Dermis microvascular lymphatic vessel endothelial cell (primary cell): ENCODE results near the gene CCL16. TPM values are rescaled to one million over a fixed set of nuclear protein-coding genes. Genes with fewer than 3 reads are reported as not detected.
A peak's percentile ranks its signal among the peaks of the same experiment; 100 is the strongest.
"Not testable (repeated sequence)": the region's sequence is repeated elsewhere in the genome, so short reads cannot be mapped to it uniquely, and the experiment has no call there.

ENCODE experiments used
- DNase-seq, 2 donors: peaks; one replicate each; pipeline versions ENCODE4 v3.0.0 to v3.0.0-alpha.2; 2010; ENCODE audit warnings: low read depth in 2 of 2
- total RNA-seq: library from RNA; depleted of rRNA; stranded (reverse); fragments of >200 nt; gene quantifications from 2 replicates; pipeline ENCODE4 v1.2.1, GENCODE V29; 2014

CCL16 gene
- total RNA-seq, 1 donor from 2014 or later, result 0.13 TPM

DNA sequence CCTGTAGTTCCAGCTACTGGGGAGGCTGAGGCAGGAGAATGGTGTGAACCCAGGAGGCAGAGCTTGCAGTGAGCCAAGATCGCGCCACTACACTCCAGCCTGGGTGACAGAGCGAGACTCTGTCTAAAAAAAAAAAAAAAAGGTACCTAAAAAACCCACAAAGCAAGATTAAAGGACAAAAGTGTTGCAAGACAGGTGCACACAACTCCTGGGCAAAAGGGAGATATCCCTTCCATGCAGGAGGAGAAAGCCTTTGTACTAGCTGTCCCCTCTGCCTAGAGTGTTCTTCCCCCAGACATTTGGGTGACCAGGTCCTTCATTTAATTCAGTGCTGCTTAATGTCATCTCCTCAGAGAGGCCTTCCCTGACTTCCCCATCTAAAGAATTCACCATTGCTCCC, 42.8 kb downstream of the CCL16 start:
- DNase-seq, result not testable (repeated sequence)

DNA sequence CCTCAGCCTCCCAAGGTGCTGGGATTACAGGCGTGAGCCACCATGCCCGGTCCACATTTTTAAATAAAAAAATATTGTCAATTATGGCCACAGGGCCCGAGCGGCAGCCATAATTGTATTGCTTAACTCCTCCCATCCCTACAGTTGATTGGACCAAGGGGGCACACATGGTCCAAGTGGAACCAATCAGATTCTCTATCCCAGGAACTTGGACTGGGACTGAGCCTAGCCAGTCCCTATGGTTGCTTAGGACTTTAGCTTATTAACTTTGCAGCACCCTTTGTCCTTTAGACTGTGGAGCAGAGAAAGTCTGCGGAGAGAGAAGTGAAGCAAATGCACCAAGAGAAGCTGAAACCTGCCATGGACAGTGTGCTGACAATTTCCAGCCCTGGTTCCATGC, 45.2 kb downstream of the CCL16 start:
- DNase-seq, result no peak

DNA sequence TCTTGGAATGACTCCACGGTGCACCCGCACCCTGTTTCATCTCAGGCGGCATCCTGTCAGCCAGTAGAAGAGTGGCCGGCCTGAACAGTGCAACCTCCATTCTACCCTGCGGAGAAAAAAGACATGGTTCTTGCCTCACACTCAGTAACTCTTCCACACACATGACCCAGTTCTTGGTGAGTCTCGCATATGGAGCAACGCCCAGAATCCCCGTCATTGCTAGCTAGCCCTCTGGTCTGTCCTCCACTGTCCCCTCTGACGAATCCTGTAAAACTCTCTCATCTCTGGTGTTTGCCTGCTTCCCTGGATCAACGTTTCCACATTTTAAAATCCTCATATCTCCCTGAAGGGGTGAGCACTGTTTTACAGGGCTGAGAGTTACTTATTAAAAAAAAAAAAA, 46.5 kb downstream of the CCL16 start:
- DNase-seq, result no peak

DNA sequence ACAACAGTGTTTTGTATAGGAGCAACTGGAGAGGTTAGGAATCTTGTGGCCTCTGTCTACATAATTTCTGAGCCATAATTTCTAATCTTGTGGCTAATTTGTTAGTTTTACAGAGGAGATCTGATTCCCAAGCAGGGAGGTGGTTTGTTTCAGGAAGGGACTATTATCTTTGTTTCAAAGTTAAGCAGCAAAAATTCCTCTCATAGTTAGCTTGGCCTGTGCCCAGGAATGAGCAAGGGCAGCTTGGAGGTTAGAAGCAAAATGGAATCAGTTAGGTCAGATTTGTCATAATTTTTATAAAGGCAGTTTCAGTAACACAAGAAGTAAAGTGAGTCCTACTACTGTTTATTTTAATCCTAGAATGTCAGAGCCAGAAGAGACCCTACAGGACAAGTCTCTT, 48.7 kb downstream of the CCL16 start:
- DNase-seq, result no peak

DNA sequence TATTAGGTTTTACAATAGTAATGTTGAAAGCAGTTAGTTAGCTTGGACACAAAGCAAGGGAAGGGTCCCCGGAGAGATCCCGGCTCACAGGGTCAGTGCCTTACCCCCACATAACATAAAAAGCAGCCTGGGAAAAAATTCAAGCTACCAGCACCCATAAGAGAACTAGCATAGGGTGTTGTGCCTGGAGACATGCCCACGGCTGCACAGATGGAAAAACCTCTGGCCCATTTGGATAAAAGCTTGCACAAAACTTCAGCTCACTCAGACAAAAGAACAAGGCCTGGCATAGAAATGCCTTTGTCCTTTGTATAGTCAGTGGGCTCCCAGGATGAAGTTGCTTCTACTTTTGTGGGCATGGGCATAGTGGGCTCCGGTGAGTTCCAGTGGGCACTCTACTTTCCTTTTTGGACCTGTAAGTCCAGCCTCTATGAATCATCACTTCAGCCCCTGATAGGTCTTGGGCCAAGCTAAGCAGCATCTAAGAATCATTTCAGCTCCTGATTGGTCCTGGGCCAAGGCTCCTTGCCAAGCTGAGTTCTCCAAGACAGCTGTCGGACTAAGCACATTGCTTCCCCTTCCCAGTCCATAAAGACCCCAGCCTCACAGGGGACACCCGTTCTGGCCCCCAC, 49.4 kb downstream of the CCL16 start:
- peak in 1 of 2 donors; percentile 5 for DNase-seq

DNA sequence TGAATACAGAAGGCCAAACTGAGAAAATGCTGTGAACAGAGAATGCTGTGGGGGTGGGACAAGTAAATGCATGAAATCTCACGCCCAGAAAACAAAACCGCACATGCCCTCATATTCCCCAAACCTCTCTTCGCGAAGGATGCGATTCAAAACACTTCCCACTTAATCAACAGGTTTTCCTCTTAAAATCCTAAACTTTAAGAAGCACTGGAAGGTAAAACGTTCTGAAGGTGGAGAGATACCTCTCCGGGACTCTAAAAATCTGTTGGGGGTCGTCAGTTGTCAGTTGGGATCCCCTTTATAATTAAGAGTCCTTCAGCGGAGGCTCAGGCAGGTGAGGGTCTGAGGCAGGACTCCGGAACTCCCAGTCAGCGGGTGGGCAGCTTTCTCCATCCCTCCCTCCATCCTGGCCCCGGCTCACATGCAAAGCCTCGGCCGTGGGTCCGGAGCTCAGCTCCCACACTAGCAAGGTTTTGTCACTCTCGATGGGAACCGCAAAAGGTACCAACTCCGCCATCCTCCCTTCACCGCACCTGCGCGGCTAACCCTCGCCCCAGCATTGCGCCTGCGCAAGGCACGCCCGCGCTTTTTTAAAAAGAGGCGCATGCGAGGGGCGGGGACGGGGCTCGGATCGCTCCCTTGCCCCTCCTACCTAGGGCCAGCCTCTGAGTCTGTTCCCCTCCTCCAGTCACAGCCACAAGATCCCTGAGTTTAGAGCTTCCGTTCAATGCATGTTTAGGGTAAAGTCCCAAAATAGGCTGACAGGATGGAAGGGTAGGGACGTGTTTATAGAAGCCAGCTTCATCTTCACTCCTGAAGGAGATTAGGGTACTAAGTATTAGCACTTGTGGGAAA, 50.9 kb downstream of the CCL16 start, which contains the start of gene RDM1:
Gene RDM1, minus strand, starts transcription at position 563 of the 855 bp plus-strand sequence. Its CDS starts 46 bp downstream, at position 517.
- peak in 1 of 2 donors; percentile 13 for DNase-seq

DNA sequence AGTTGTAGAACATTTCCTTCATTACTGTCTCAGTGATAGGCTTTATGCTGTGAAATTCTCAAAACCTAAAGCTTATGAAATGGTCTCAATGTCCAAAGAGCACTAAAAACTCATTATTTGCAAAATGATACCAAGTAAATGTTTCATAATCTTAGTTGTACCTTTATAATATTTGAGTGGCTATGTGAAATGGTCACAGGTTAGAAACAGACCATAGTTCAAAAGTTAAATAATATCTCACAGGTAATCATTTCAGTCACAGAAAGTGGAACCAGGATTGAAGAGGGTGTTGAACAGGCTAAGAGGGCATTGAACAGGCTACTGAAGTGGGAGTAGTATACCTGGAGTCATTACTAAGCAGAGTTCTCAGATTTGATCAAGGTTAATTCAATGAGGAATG, 53.6 kb downstream of the CCL16 start:
- no peak for DNase-seq

Other genes starting within 250 kb of the CCL16 start
- under 0.01 and 0.13 TPM in 2 replicates for gene RASL10B, start 249.9 kb downstream of the CCL16 start, total RNA-seq
- gene GAS2L2, start 228.3 kb downstream of the CCL16 start, total RNA-seq, result under 0.01 TPM in 1 of 2 replicates, not detected in the other
- gene C17orf50, start 220.6 kb downstream of the CCL16 start, total RNA-seq, result not detected in 2 replicates
- gene MMP28, start 185.9 kb downstream of the CCL16 start, total RNA-seq, result 1.3 and 2.4 TPM in 2 replicates
- gene TAF15, start 172.0 kb downstream of the CCL16 start, total RNA-seq, result 62.6 and 74.3 TPM in 2 replicates
- gene HEATR9, start 112.6 kb downstream of the CCL16 start, total RNA-seq, result not detected in 2 replicates
- gene CCL5, start 101.1 kb downstream of the CCL16 start, total RNA-seq, result 0.38 and 0.39 TPM in 2 replicates
- 0.13 TPM in 1 of 2 replicates, not detected in the other for gene RDM1, start 50.7 kb downstream of the CCL16 start, total RNA-seq
- not detected in 2 replicates for gene LYZL6, start 37.8 kb downstream of the CCL16 start, total RNA-seq
- gene CCL14, start 5.2 kb upstream of the CCL16 start, total RNA-seq, result 2.7 and 24.7 TPM in 2 replicates
- not detected in 2 replicates for gene CCL15, start 20.1 kb upstream of the CCL16 start, total RNA-seq
- gene CCL23, start 36.5 kb upstream of the CCL16 start, total RNA-seq, result 0.38 TPM in 1 of 2 replicates, not detected in the other
- gene CCL18, start 82.8 kb upstream of the CCL16 start, total RNA-seq, result not detected in 2 replicates
- not detected in 2 replicates for gene CCL3, start 108.6 kb upstream of the CCL16 start, total RNA-seq
- gene CCL4, start 122.3 kb upstream of the CCL16 start, total RNA-seq, result not detected in 2 replicates
- 0.64 and 2.0 TPM in 2 replicates for gene TBC1D3B, start 195.1 kb upstream of the CCL16 start, total RNA-seq
- not detected in 2 replicates for gene CCL3L1, start 215.3 kb upstream of the CCL16 start, total RNA-seq
- gene CCL4L2, start 229.6 kb upstream of the CCL16 start, total RNA-seq, result not detected in 2 replicates